ENCODE data around the gene LYRM7.
"Not testable (repeated sequence)": the region's sequence is repeated elsewhere in the genome, so short reads cannot be mapped to it uniquely, and the experiment has no call there.

The LYRM7 gene

GRCh38 chr5:131170540-131171275 is at the start of gene LYRM7:
Gene LYRM7 (plus strand): TSS chr5:131170944. CDS start chr5:131171021, 77 bp downstream.
- peak; percentile 98 to 99 for DNase-seq

- DNase-seq, result not testable (repeated sequence)
Observed at GRCh38 chr5:131127244-131127643, 43.5 kb upstream of the LYRM7 start.

- no peak for DNase-seq
Observed at GRCh38 chr5:131129306-131129705, 41.4 kb upstream of the LYRM7 start.

GRCh38 chr5:131133091-131133490 is 37.7 kb upstream of the LYRM7 start:
- DNase-seq, result not testable (repeated sequence)

GRCh38 chr5:131138406-131138805 is 32.3 kb upstream of the LYRM7 start:
- not testable (repeated sequence) for DNase-seq

GRCh38 chr5:131139321-131139720 is 31.4 kb upstream of the LYRM7 start:
- no peak for DNase-seq

DNA sequence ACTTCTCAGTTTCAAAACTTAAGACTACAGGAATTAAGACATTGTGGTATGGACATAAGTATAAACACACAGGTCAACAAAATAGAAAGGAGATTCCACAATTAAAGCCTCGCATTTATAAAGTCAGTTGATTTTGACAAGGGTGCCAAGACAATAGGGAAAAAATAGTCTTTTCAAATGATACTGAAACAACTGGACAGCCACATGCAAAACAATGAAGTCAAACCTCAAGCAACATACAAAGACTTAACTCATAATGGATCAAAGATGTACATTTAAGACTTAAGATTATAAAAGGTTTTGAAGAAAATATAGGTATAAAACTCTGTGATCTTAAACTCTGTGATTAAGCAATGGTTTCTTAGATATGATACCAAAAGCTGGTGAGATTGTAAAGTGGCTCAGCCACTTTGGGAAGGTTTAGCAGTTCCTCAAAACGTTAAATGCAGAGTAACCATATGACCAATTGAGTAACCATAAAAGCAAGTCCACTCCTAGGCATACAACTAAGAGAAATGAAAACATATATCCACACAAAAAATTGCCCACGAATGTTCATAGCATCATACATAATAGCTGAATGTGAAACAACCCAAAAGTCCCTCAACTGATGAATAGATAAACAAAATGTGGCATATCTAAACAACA is 27.6 kb upstream of the LYRM7 start:
- DNase-seq, result no peak

GRCh38 chr5:131147258-131147657 is 23.5 kb upstream of the LYRM7 start:
- no peak for DNase-seq

DNA sequence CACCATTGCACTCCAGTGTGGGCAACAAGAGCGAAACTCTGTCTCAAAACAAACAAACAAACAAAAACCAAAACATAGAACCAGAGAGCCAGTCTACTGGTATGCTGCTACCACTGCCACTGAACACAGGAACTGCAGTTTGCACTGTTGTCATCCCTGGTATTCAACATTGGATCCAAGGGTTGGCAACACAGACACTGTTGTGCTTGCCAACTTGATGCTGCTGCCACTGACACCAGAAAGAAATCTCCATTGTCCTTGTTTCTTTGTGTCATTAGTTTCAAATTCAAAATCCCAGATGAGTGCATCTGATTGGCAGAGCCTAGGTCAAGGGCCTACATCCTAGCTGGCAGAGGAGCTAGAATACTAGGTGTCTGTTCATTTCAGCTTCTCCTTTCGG is 21.9 kb upstream of the LYRM7 start:
- no peak for DNase-seq

DNA sequence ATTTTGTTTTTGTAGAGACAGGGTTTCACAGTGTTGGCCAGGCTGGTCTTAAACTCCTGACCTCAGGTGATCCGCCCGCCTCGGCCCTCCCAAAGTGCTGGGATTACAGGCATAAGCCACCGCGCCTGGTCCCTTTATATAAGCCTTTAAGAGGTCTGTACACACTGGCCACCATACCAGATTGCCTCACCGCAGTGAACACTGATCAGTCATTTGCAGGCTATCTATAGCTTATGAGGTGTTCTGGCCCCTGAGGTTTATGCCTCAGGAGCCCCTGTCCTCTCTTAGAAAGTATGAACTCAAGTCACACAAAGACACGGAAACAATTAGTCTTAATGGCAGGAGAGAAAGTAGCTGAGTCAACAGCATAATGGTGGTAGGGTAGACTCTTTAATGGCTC is 20.3 kb upstream of the LYRM7 start:
- no peak for DNase-seq

DNA sequence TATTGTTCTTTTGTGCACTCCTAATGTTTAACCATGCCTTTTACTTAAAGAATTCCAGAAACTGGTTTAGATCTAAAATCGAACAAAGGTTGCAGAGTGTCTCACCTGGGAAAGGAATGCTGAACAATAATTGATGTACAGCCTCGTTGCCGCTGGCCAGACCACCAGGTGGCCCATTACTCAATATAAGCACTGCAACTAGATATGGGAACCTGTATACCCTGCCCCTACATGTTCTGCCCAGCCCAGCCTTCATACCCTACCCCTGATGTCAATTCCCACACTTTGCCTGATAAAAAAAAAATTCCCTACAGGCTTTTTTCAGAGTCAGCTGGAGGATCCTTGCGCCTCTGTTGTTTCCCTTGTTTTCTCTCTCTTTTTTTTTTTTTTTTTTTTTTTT is 19.5 kb upstream of the LYRM7 start:
- DNase-seq, result no peak

- no peak for DNase-seq
Observed at GRCh38 chr5:131156385-131156784, 14.4 kb upstream of the LYRM7 start.

DNA sequence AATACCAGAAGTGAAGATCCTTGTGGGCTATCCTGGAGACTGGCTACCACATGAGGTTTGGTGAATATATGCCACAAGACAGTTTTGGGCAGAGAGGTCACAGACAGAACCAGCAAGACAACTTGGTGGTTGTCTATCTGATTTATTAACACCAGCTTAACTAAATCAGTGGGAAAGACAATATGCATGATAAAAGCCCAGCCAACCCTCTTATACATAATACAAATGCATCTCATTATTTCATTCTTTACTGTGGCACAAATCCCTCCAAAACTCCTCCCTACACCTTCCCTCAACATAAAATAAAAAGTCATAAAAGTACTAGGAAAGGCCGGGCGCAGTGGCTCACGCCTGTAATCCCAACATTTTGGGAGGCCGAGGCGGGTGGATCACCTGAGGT is 13.8 kb upstream of the LYRM7 start:
- no peak for DNase-seq

DNA sequence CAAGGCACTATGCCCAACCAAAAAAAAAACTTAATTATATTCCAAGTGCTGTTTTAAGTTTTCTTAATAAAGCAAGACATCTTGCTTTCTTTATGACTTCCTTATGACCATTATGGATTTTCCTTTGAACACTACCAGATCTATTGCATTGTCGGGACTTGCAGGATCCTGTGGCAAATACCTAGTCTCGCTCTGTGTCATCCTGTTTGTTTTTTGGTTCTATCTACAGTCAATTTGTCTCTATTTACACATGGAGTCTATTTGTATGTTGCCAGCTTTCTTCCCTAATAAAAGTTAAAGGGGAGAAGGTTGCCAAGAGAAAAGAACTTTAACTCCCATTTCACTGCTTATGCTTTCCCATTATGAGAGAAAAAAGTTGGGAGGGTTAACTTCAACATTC is 10.6 kb upstream of the LYRM7 start:
- no peak for DNase-seq

DNA sequence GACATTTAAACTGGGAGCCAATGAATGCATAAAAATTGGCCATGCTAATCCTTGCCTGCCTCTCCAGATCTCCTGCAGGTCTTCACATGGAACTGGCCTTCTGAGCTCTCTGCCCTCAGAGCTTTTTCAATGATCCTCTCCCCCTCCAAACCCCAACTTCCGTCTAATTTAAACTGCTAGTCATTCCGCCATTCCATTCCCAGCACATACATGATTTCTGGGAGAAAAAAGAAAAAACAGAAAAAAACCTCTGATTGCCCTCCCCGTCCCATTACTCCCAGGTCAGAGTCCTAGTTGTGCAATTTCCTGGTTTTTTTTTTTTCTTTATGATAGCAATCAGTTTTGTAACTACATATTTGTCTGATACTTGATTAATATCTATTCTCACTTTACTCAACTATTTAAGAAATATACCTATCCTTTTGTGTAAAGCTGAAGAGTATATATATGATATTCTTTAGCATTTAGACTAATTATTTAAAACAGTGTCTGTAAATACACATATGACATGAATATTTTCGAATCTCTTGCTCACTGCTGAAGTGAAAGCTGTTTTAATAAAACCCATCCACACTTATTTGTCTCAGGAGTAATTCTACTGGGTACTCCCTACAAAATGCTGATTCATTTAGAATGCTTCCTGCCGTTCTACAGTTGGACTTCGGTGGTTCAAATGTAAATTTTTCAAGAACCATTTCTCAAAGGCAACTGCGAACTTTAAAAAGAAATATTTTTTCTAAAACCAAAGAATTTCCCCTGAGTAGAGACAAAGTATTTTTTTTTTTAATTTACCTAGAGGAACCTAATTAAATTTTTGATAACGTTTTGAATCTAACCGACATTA is 7.2 kb upstream of the LYRM7 start:
- DNase-seq, result peak in 1 of 2 experiments; percentile 19

DNA sequence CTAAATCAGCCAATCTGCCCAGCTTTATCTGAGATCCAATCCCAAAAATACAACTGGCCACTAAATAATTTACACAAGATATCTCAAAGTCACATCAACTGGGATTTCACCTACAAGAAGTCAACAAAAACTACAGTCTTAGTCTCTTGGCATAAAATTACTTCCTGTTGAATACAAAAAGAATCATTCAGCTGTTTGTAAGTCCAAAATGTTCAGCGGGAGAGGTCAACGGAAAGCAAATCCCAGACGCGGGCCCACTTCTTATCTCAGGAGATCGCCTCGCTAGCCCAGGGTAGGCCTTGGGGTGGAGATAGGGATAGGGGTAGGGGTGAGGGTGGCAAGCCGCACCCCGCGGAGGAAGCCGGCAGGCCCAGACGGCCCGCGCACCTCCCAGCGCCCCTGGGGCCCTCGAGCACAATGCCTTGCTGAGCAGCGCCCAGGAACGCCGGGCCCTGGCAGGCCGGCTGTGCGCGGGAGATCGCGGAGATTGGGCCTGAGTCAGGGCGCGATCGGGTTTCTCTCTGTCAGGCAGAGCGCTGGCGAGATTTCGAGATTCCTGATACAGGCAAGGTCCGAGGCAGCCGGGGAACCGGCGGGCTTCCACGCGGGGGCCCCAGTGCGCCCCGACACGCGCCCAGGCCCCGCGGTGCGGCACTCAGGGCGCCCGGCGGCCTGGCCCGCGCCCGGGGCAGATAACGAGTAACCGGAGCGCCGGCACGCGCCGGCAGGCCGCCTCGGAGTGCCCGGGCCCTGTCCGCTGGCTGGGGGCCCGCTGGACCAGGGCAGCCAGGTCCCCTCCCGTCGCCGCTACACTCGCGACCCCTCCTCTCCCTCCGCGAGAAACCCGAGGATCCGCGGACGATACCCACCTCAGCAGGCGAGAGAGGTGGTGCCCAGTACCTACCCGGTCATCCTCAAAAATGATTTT is 6.3 kb upstream of the LYRM7 start:
- DNase-seq, result peak; percentile 12 to 74

DNA sequence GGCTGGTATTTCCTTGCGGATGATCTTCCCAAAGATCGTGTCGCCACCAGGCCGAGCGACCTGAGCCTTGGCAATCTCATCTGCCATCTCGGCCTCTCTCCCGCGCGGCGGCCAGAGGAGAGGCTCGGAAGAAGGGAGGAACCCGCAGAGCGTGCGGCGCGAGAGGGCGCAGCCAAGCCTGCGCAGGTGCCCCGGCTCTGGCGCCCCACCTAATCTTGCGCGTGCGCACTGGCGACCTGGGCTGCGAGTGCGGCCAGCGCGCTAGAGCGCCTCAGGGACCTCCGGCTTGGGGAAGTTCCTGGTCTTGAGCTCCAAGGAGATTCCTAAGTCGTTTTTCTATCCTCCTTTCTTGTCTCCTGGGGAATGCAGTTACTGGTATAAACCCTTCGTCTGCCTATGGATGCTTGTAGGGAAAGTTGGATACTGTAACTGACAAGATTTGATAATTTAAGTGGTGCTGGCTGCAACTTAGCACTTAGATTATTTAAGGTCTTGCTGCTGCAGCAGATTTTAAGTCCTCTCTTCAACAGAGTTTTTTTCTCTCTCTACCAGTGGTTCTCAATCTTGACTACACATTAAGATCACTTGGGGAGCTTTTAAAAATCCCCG is 5.5 kb upstream of the LYRM7 start, which contains the start of gene HINT1:
Gene HINT1 (minus strand): TSS at position 138 of the 609 bp plus-strand sequence. CDS start 51 bp downstream, at position 87.
- DNase-seq, result peak; percentile 50 to 93

GRCh38 chr5:131167615-131168014 is 3.1 kb upstream of the LYRM7 start:
- no peak for DNase-seq

DNA sequence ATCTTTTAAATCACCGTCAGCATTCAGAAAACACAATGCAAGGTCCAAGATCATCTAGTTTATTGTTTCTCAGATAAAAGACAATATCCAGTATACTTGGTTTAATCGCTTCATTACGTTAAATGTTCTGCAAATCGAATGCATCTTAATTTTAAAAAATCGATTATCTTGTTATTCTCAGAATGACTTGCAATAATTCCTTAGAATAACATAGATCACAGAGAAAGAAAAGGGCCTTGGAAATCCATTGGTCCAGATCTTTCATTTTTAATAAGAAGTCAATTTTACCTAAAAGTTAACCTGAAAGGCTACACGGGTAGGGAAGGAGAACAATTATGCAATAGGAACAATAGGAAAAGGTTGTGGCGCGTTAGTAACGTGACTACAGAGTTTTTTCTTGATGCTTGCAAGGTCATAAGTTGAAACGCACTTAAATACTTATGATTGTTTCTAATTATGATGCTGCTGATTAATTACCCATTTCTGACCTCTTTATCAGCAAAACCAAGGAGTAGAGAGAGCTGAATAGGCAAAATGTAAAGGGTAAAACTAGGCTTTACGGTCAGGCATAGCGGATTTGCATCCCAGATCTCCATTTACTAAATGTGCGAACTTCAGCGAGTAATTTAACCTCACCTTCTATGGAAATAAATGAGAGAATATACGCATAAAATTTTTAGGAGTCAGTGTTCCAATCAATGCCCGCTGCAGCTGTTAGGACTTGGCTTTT is 769 bp upstream of the LYRM7 start:
- no peak for DNase-seq

- peak in 1 of 2 experiments; percentile 4 for DNase-seq
Observed at GRCh38 chr5:131171276-131171810, 599 bp downstream of the LYRM7 start.

GRCh38 chr5:131180407-131180806 is 9.7 kb downstream of the LYRM7 start:
- DNase-seq, result no peak

All from NCI-H526 (cell line).